IMR-90 (cell line): ENCODE results near the gene RPTOR. TPM values are rescaled to one million over a fixed set of nuclear protein-coding genes. Genes with fewer than 3 reads are reported as not detected.
A peak's percentile ranks its signal among the peaks of the same experiment; 100 is the strongest.

ENCODE experiments used
- ATAC-seq: fragments of 200-7000 bp; cut with Tn5 transposase; 2 replicates; pipeline ENCODE4 v1.9.1; 2020; ENCODE audit warnings: low read depth, mild to moderate bottlenecking, moderate library complexity
- BruUV-seq: library from RNA; stranded (reverse); fragments of 400-500 nt; replicated peaks from 2 replicates; lab custom pipeline; 2021; lab: Mats Ljungman, UMichigan
- CTCF ChIA-PET: fragments of 300-600 bp; formaldehyde crosslinking; extraction: SDS; loops from one replicate; lab custom pipeline; 2021; ENCODE audit warnings: antibody characterized with exemption; lab: Yijun Ruan, JAX
- POLR2A ChIA-PET: fragments of 300-600 bp; sonication (Branson Sonifier 250); formaldehyde crosslinking; loops from one replicate; lab custom pipeline; 2022; ENCODE audit warnings: antibody characterized with exemption; ENCODE audit not compliant: unreplicated experiment; lab: Charles Lee
- DNase-seq: peaks from one replicate; pipeline ENCODE4 v3.0.0; 2013
- H2AFZ ChIP-seq: replicated peaks from 2 replicates; pipeline ENCODE3; 2013; ENCODE audit warnings: low read length, mild to moderate bottlenecking; ENCODE audit not compliant: poor library complexity
- H2AK5ac ChIP-seq: 2 replicates; pipeline ENCODE4 v1.6.1; 2013; ENCODE audit warnings: low read depth, low read length, inconsistent platforms
- H2AK9ac ChIP-seq: replicated peaks from 2 replicates; pipeline ENCODE3; 2013; ENCODE audit warnings: mild to moderate bottlenecking, low read depth, low read length, moderate library complexity; ENCODE audit not compliant: poor library complexity
- H2BK120ac ChIP-seq: 2 replicates; pipeline ENCODE4 v1.6.1; 2013; ENCODE audit warnings: low read depth, low read length, inconsistent platforms
- H2BK15ac ChIP-seq: 3 replicates; pipeline ENCODE4 v1.6.1; 2013; ENCODE audit warnings: low read depth, low read length, inconsistent platforms
- H2BK20ac ChIP-seq: 2 replicates; pipeline ENCODE4 v1.6.1; 2013; ENCODE audit warnings: low read depth, mild to moderate bottlenecking, inconsistent platforms, low read length, moderate library complexity
- H2BK5ac ChIP-seq: 2 replicates; pipeline ENCODE4 v1.6.1; 2013; ENCODE audit warnings: mild to moderate bottlenecking, low read depth, low read length, inconsistent platforms; ENCODE audit not compliant: poor library complexity, severe bottlenecking
- H3K14ac ChIP-seq: replicated peaks from 2 replicates; pipeline ENCODE4 v1.6.1; 2013; ENCODE audit warnings: low read depth, low read length, inconsistent platforms
- H3K18ac ChIP-seq: 2 replicates; pipeline ENCODE4 v1.6.1; 2013; ENCODE audit warnings: low read depth, low read length, control low read depth
- H3K23ac ChIP-seq: 2 replicates; pipeline ENCODE4 v1.6.1; 2013; ENCODE audit warnings: low read depth, low read length, inconsistent platforms
- H3K27ac ChIP-seq: 2 replicates; pipeline ENCODE4 v1.5.1; 2013; ENCODE audit warnings: mild to moderate bottlenecking, control low read depth, low read length; ENCODE audit not compliant: insufficient read depth
- H3K27me3 ChIP-seq: 2 replicates; pipeline ENCODE4 v1.6.1; 2013; ENCODE audit warnings: low read length; ENCODE audit not compliant: control insufficient read depth, insufficient read depth
- H3K36me3 ChIP-seq: 2 replicates; pipeline ENCODE4 v1.6.1; 2013; ENCODE audit warnings: low read length, mixed read lengths; ENCODE audit not compliant: control insufficient read depth, insufficient read depth
- H3K4ac ChIP-seq: 2 replicates; pipeline ENCODE4 v1.6.1; 2013; ENCODE audit warnings: low read depth, low read length, inconsistent platforms
- H3K4me1 ChIP-seq: 2 replicates; pipeline ENCODE4 v1.6.1; 2013; ENCODE audit warnings: low read length, mixed read lengths; ENCODE audit not compliant: control insufficient read depth, insufficient read depth
- H3K4me2 ChIP-seq: 2 replicates; pipeline ENCODE4 v1.6.1; 2013; ENCODE audit warnings: low read depth, mild to moderate bottlenecking, control low read depth, low read length, moderate library complexity
- H3K4me3 ChIP-seq: 2 replicates; pipeline ENCODE4 v1.5.1; 2013; ENCODE audit warnings: low read depth, mild to moderate bottlenecking, control low read depth, low read length, moderate library complexity; ENCODE audit not compliant: insufficient read depth
- H3K56ac ChIP-seq: 2 replicates; pipeline ENCODE4 v1.6.1; 2013; ENCODE audit warnings: low read length, inconsistent platforms; ENCODE audit not compliant: insufficient read depth; ENCODE audit errors: extremely low read depth
- H3K79me1 ChIP-seq, 2 experiments: 2 replicates each; pipeline ENCODE4 v1.6.1; 2013; ENCODE audit warnings: low read length in 2 of 2, inconsistent platforms in 1 of 2, low read depth in 1 of 2
- H3K9ac ChIP-seq: 2 replicates; pipeline ENCODE4 v1.6.1; 2013; ENCODE audit warnings: low read depth, low read length, control low read depth
- H3K9me1 ChIP-seq: 2 replicates; pipeline ENCODE4 v1.6.1; 2013; ENCODE audit warnings: low read length, inconsistent platforms; ENCODE audit not compliant: insufficient read depth
- H3K9me3 ChIP-seq: 2 replicates; pipeline ENCODE4 v1.6.1; 2013; ENCODE audit warnings: low read length; ENCODE audit not compliant: control insufficient read depth, insufficient read depth
- H4K20me1 ChIP-seq: 2 replicates; pipeline ENCODE4 v1.6.1; 2013; ENCODE audit warnings: low read length, inconsistent platforms; ENCODE audit not compliant: insufficient read depth
- H4K5ac ChIP-seq: 2 replicates; pipeline ENCODE4 v1.6.1; 2013; ENCODE audit warnings: mild to moderate bottlenecking, low read depth, low read length, control low read depth
- H4K8ac ChIP-seq, 2 experiments: 2 replicates each; pipeline ENCODE4 v1.6.1; 2013; ENCODE audit warnings: low read depth in 2 of 2, low read length in 2 of 2, control low read depth in 1 of 2, inconsistent platforms in 1 of 2
- H4K91ac ChIP-seq: 2 replicates; pipeline ENCODE4 v1.6.1; 2013; ENCODE audit warnings: low read depth, low read length, inconsistent platforms; ENCODE audit not compliant: insufficient read depth
- MAFK ChIP-seq: IDR thresholded peaks from 2 replicates; pipeline ENCODE4 v1.6.1; 2012; ENCODE audit warnings: low read depth, low read length, improper control_type of control experiment
- MXI1 ChIP-seq: IDR thresholded peaks from 2 replicates; pipeline ENCODE4 v1.6.1; 2012; ENCODE audit warnings: low read depth, mild to moderate bottlenecking, low read length, moderate library complexity, borderline replicate concordance
- NFE2L2 ChIP-seq: fragments of 150-350 bp; IDR thresholded peaks from 2 replicates; pipeline ENCODE4 v1.6.1; 2016; ENCODE audit warnings: low read depth, mild to moderate bottlenecking, low read length
- WGBS, 2 experiments: methylation state at CpG; one replicate each; pipeline versions ENCODE4 v1.1.5 to v1.1.7; 2013; ENCODE audit warnings: missing lambda C conversion rate in 2 of 2; ENCODE audit not compliant: insufficient read length in 1 of 2; ENCODE audit errors: extremely low coverage in 2 of 2; 5-methylcytosine and 5-hydroxymethylcytosine counted together
- dilution Hi-C: fragments of 300-500 bp; cut with HindIII; formaldehyde crosslinking; loops from one replicate; pipeline ENCODE4 v1.14.3; 2018; ENCODE audit warnings: low sequenced_read_pairs; ENCODE audit not compliant: unreplicated experiment
- in situ Hi-C: fragments of 300-500 bp; cut with MboI; formaldehyde crosslinking; loops from 3 replicates; pipeline ENCODE4 v1.14.3; 2019; ENCODE audit warnings: low sequenced_read_pairs, inconsistent platforms, mixed read lengths
- intact Hi-C: fragments of 100-400 bp; cut with micrococcal nuclease; formaldehyde crosslinking; loops from 2 replicates; pipeline ENCODE4 v1.10.0; 2022
- polyA plus RNA-seq, 3 experiments: library from polyadenylated mRNA; depleted of rRNA; stranded (reverse); fragments of >200 nt; gene quantifications; 2 replicates each; pipeline ENCODE4 v1.2.3, GENCODE V29; 2012; ENCODE audit warnings: low replicate concordance in 1 of 3
- total RNA-seq: library from RNA; depleted of rRNA; stranded (reverse); fragments of >200 nt; gene quantifications from 2 replicates; pipeline ENCODE4 v1.2.3, GENCODE V29; 2012
- TF ChIP-seq, protein P1 (sequence below): conservative IDR thresholded peaks from 2 replicates; pipeline ENCODE4 v1.5.1; 2012; ENCODE audit warnings: mild to moderate bottlenecking, low read depth, low read length, improper control_type of control experiment

The RPTOR gene
- total and polyA plus RNA-seq, 2 of the 4 experiments (the other 2 are of a cell fraction) = 10.8 to 14.7 TPM

DNA sequence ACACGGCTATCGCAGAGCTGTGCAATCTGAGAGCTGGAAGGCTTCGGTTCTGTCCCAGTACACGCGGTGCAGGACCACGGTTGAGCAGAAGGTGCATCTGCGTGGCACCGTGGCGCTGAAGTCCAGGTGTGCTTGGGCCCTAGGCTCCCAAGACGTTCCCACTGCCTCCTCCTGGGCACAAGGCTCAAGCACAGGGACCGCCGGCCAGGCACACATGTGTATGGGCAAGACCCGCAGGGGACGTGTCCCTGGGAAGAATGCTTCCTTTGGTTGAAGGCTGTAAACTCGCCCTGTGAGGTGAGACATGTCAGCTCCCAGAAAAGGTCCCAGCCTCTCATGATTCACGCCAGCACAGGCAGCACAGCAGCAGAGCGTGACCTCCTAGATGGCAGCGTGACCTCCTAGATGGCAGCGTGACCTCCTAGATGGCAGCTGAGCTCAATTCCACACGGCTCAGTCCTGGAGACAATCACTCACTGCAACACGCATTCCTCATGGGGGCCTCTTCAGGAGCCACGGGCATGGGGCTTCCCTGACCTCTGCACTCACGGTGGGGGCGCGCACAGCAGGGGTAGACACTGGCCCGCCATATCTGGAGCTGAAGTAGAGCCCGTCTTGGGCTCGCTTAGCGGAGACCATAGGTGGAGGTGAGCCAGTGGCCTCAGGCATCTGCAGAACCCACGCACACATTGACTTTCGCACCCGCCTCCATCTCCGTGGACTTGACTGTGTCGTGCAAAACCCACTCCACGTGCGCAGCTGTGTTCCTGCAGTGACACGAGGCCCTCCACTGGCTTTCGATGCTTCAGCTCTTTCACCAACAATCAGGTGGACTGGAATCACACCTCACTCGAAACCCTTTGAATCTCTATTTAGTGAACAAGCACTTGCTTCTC lies 362.0 kb downstream of the RPTOR start:
- Histone ChIP-seq H4K20me1 (no peaks in the 10 kb centered on the region; the same call in 1 of the 2 replicates), H3K56ac (no peak overlapping the region), H2AK5ac (no peak overlapping the region), H3K18ac (no peak overlapping the region), H4K5ac (no peak overlapping the region), H2AFZ (no peak overlapping the region), H2BK15ac (no peak overlapping the region), H2BK20ac (no peak overlapping the region), H3K4me3 (no peak overlapping the region), H3K9me3 (no peaks in the 10 kb centered on the region), H3K79me1 (peaks cover 0 to 3% of the 10 kb centered on the region in 2 experiments; a peak in 1 of 4 replicates), H3K4me2 (no peak overlapping the region), H2AK9ac (peak overlapping the region; percentile 48), H3K9me1 (peaks cover 9% of the 10 kb centered on the region), H3K23ac (no peak overlapping the region), H3K14ac (no peak overlapping the region), H3K9ac (no peak overlapping the region), H2BK5ac (no peak overlapping the region), H4K91ac (no peak overlapping the region), H4K8ac (no peak overlapping the region), H3K4me1 (no peaks in the 10 kb centered on the region), H2BK120ac (no peak overlapping the region), H3K27me3 (no peaks in the 10 kb centered on the region), H3K4ac (no peak overlapping the region), H3K36me3 (peaks cover 33% of the 10 kb centered on the region), H3K27ac (no peak overlapping the region)
- no TSS peak for BruUV-seq
- DNase-seq (no peak), ATAC-seq (no peak)
- TF ChIP-seq MXI1 = no peak
- TF ChIP-seq MAFK = no peak
- TF ChIP-seq NFE2L2 = no peak
- TF ChIP-seq, protein P1, sequence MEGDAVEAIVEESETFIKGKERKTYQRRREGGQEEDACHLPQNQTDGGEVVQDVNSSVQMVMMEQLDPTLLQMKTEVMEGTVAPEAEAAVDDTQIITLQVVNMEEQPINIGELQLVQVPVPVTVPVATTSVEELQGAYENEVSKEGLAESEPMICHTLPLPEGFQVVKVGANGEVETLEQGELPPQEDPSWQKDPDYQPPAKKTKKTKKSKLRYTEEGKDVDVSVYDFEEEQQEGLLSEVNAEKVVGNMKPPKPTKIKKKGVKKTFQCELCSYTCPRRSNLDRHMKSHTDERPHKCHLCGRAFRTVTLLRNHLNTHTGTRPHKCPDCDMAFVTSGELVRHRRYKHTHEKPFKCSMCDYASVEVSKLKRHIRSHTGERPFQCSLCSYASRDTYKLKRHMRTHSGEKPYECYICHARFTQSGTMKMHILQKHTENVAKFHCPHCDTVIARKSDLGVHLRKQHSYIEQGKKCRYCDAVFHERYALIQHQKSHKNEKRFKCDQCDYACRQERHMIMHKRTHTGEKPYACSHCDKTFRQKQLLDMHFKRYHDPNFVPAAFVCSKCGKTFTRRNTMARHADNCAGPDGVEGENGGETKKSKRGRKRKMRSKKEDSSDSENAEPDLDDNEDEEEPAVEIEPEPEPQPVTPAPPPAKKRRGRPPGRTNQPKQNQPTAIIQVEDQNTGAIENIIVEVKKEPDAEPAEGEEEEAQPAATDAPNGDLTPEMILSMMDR = no peak
- POLR2A ChIA-PET = no interaction called here
- in situ Hi-C loops = no loop called here
- intact Hi-C loops = no loop called here
- CTCF ChIA-PET = no interaction called here
- WGBS, 2 experiments = 92% methylated on average over 33 of the region's 39 CpGs; no CpG with 5 or more reads in 1 of the 2 experiments
- dilution Hi-C loops = no loop called here
